Spinal cord (tissue), 10 donors: ENCODE data around the gene THRAP3. TPM values are rescaled to one million over a fixed set of nuclear protein-coding genes. Genes with fewer than 3 reads are reported as not detected.

Source experiments
- DNase-seq, 6 donors: peaks; one replicate each; pipeline versions ENCODE4 v3.0.0 to v3.0.0-alpha.2; 2013 to 2015; ENCODE audit warnings: low spot score in 6 of 6, low read depth in 4 of 6
- H3K27ac ChIP-seq: one replicate; pipeline ENCODE4 v1.5.1; 2013; ENCODE audit warnings: low read depth, low read length, control low read depth
- H3K27me3 ChIP-seq: one replicate; pipeline ENCODE4 v1.6.1; 2013; ENCODE audit warnings: low read length; ENCODE audit not compliant: control insufficient read depth, insufficient read depth
- H3K36me3 ChIP-seq: one replicate; pipeline ENCODE4 v1.6.1; 2013; ENCODE audit warnings: low read length; ENCODE audit not compliant: control insufficient read depth, insufficient read depth
- H3K4me1 ChIP-seq: one replicate; pipeline ENCODE4 v1.6.1; 2013; ENCODE audit warnings: low read length; ENCODE audit not compliant: control insufficient read depth, insufficient read depth
- H3K4me3 ChIP-seq: one replicate; pipeline ENCODE4 v1.5.1; 2013; ENCODE audit warnings: low read depth, low read length, control low read depth
- H3K9me3 ChIP-seq: one replicate; pipeline ENCODE4 v1.6.1; 2013; ENCODE audit warnings: low read length; ENCODE audit not compliant: control insufficient read depth, insufficient read depth
- WGBS: methylation state at CpG from one replicate; pipeline ENCODE4 v1.1.5; 2013; ENCODE audit warnings: missing lambda C conversion rate; ENCODE audit not compliant: insufficient coverage; 5-methylcytosine and 5-hydroxymethylcytosine counted together
- polyA plus RNA-seq, 2 donors: library from polyadenylated mRNA; unstranded; fragments of 120-200 nt; gene quantifications; one replicate each; pipeline ENCODE4 v1.2.1, GENCODE V29; 2013; ENCODE audit not compliant: insufficient read length in 2 of 2
- total RNA-seq, 2 donors: library from RNA; depleted of rRNA in 1 of 2; stranded (reverse); fragments of 120-200 nt in 1 of 2; fragments of >200 nt in 1 of 2; gene quantifications; one replicate each; pipeline versions ENCODE4 v1.2.3 to v1.2.4, GENCODE V29; 2013 to 2014
- donor health status: healthy.

Gene THRAP3
- total and polyA plus RNA-seq, 4 donors, result 69.1 to 88.5 (median 77.9) TPM

DNA sequence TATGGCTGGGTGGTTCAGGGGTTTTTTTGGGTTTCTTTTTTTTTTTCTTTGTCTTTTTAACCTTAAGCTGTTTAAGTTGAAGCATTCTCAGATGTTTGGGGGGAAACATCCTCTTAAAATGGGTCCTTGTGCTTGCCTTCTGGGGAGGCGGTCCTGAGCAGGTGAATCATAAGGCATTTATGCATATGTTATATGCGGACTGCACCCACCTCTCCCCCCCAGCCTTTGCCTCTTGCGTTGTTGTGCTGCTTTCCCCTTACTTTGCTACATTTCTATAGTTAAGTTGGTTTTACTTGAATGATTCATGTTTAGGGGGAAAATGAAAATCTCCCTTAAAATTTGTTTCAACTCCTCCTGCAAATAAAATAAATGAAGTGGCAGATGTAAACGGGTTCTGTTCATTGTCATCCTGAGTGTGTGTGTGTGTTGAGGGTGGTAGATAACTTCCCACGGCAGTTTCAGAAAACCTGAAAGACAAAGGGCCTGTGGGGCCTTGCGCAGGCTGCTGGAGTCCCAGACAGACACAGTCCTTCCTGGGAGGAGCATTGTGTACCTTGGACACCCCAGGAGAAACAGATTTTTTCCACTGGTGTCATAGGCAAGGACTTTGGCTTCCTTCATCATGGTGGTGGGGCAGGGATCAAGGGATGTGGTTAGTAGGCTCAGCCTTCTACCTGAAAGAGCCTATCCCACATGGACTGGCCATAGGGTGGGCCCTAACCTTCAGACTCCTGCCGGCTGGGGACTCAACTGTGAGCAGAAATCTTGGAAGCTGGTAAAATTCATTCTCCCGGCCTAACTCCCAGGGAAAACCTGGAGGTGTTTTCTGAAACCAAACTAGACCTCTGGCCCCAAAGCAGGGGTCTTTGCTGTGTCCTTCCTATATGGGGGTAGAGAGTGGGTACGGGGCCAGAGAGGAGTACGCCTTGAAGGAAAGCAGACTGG is 81.0 kb downstream of the THRAP3 start:
- Histone ChIP-seq H3K4me3 (no peak overlapping the region), H3K36me3 (peaks cover 44% of the 10 kb centered on the region), H3K9me3 (no peaks in the 10 kb centered on the region), H3K27me3 (no peaks in the 10 kb centered on the region), H3K27ac (peak overlapping the region; percentile 7), H3K4me1 (peaks cover 21% of the 10 kb centered on the region)
- DNase-seq, result no peak
- 87% methylated on average over 5 of the region's 10 CpGs for WGBS

DNA sequence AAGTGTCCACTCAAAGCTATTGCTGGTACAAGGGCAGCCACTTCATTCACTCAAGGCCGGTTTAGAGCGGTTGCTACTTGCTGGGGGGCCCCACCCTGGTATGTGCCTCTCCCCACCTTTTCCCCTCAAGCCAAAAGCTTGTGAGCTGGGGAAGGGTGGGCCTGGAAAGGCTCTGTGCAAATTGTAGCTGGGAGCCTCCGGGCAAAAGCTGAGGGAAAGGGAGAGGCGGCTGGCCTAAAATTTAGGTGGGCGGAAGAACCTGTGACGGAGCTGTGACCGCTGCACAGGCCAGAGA is 81.6 kb downstream of the THRAP3 start:
- no peak for DNase-seq
- H3K4me3 ChIP-seq, result no peak overlapping the region
- 61% methylated on average over 6 of the region's 7 CpGs for WGBS
- no peaks in the 10 kb centered on the region for H3K27me3 ChIP-seq
- no peaks in the 10 kb centered on the region for H3K9me3 ChIP-seq
- H3K27ac ChIP-seq, result peak overlapping the region; percentile 7
- peaks cover 21% of the 10 kb centered on the region for H3K4me1 ChIP-seq
- H3K36me3 ChIP-seq, result peaks cover 38% of the 10 kb centered on the region

DNA sequence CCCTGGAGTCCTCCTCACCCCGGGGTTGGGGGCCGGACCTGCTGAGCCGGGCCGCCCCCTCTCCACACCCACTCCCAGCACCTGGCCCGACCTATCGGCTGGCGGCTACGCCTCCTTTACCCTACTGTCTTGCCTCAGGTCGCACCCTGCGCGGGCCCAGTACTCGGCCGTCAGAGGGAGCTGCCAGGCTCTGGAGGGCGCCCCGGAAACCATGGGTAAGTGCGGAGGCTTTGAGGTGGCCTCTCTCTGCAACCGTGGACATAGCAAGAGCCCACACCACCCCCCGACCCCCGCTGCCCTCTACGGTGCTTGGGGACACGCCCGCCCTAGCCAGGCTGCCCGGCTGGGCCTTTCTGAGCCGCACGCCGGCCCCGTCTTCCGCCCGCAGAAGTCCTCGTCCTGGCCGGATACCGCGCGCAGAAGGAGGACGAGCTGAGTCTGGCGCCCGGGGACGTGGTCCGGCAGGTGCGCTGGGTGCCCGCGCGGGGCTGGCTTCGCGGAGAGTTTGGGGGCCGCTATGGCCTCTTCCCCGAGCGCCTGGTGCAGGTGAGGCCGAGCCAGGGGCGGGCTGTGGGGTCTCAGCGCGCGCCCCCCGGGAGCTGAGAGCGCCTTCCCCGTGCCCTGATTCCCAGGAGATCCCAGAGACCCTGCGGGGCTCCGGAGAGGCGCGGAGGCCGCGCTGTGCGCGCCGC is 82.1 kb downstream of the THRAP3 start, which contains the start of gene SH3D21:
TSS of gene SH3D21 (plus strand) at position 159 of the 692 bp plus-strand sequence. CDS start at position 212, 53 bp downstream.
- DNase-seq, result peak in 2 of 6 donors; percentile 45 to 50
- Histone ChIP-seq H3K27ac (peak within 1 kb of the TSS; percentile 7), H3K27me3 (no peaks in the 10 kb centered on the region), H3K4me1 (peaks cover 21% of the 10 kb centered on the region), H3K36me3 (peaks cover 34% of the 10 kb centered on the region), H3K9me3 (no peaks in the 10 kb centered on the region), H3K4me3 (peak within 1 kb of the TSS; percentile 51)
- WGBS, result 2% methylated on average over 65 of the region's 65 CpGs

DNA sequence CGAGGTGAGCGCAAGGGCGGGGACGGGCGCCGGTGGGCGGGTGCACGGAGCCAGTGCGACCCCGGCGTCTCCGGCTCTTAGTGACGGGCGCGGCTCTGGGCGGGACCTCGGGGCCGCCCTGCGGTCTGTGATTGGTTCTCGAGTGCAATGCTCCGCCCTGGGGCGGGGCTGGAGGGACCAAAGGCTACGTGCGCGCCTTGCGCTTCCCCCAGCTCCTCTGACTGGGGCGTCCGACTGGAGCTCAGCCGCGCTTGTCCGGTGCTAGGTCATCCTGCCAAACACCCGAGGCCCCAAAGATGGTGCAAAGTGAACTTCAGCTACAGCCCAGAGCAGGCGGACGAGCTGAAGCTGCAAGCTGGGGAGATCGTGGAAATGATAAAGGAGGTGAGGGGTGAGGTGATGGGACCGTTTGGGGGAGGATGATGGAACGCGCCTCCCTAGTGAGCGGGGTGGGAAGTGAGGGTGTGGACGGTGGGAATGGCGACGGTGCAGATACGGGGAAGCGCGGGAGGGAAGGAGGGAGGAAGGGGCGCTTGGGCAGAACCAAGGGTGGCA is 82.7 kb downstream of the THRAP3 start:
- whole genome bisulfite sequencing, result under 1% methylated on average over 45 of the region's 46 CpGs
- peak; percentile 77 to 98 (median 86) for DNase-seq

DNA sequence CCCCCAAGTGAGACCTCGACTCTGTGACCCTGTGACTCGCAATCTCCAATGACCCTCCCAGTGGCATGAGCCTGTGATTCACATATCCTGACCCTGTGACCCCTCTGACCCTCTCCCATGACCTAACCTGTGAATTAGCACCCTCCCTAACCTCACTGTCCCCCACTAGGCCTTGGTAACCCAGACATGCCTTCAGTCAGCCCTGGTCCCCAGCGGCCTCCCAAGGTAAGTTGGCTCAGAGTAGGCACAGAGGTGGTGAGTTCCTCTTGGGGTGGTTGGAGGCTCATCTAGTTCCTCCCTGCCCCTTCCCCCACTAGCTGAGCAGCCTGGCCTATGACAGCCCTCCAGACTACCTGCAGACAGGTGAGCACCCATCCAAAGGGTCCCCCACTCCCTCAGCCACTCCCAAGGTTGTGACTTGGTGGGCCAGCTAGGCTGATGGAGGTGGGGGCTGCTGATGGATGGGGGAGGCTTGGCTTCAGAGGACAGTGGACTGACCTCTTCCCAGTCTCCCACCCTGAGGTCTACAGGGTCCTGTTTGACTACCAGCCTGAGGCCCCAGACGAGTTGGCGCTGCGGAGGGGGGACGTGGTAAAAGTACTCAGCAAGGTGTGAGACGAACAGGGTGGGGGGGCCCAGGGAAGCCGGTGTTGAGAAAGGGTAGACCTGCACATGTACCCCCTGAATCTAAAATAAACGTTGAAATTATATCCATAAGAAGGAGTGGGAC is 83.5 kb downstream of the THRAP3 start:
- H3K36me3 ChIP-seq, result peaks cover 26% of the 10 kb centered on the region
- H3K27me3 ChIP-seq, result no peaks in the 10 kb centered on the region
- peaks cover 21% of the 10 kb centered on the region for H3K4me1 ChIP-seq
- no peak overlapping the region for H3K27ac ChIP-seq
- H3K9me3 ChIP-seq, result no peaks in the 10 kb centered on the region
- DNase-seq, result no peak
- 55% methylated on average over 2 of the region's 10 CpGs for WGBS
- H3K4me3 ChIP-seq, result peak overlapping the region; percentile 51

More for the DNA sequence above, 82.7 kb downstream of the THRAP3 start:
- peaks cover 21% of the 10 kb centered on the region for H3K4me1 ChIP-seq
- H3K9me3 ChIP-seq, result no peaks in the 10 kb centered on the region
- peak overlapping the region; percentile 51 for H3K4me3 ChIP-seq
- peaks cover 31% of the 10 kb centered on the region for H3K36me3 ChIP-seq
- no peaks in the 10 kb centered on the region for H3K27me3 ChIP-seq
- H3K27ac ChIP-seq, result no peak overlapping the region

DNA sequence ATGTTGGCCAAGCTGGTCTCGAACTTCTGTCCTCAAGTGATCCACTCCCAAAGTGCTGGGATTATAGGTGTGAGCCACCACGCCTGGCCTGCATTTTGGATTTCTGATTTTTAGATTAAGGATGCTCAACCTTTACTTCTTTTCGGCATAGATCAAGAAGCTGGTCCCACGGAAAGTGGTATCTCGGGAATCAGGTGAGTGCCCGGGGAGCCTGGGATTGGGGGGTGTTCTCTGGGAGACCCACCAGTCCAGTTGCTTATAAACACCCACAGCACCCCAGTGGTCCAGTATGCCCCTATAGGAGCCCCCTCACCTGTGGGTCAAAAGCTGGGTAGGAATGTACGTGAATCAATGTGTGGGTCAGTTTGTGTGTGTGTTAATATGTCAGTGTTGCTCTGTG is 85.2 kb downstream of the THRAP3 start:
- Histone ChIP-seq H3K27ac (no peak overlapping the region), H3K36me3 (peaks cover 16% of the 10 kb centered on the region), H3K9me3 (no peaks in the 10 kb centered on the region), H3K4me1 (peaks cover 21% of the 10 kb centered on the region), H3K27me3 (no peaks in the 10 kb centered on the region), H3K4me3 (no peak overlapping the region)
- 87% methylated on average over 3 of the region's 7 CpGs for WGBS
- no peak for DNase-seq

DNA sequence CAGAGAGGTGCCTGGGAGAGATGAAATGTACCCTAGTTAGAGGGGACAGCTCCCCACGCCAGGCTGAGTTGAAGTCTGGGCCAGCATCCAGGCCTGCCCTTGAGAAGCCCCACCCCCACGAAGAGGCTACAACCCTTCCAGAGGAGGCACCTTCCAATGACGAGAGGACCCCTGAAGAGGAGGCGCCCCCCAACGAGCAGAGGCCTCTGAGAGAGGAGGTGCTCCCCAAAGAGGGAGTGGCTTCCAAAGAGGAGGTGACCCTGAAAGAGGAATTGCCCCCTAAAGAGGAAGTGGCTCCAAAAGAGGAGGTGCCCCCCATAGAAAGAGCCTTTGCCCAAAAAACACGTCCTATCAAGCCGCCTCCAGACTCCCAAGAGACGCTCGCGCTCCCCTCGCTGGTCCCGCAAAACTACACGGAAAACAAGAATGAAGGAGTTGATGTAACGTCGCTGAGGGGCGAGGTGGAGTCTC is 96.1 kb downstream of the THRAP3 start:
- Histone ChIP-seq H3K9me3 (no peaks in the 10 kb centered on the region), H3K27ac (peak overlapping the region; percentile 67), H3K36me3 (peaks cover 33% of the 10 kb centered on the region), H3K27me3 (peaks cover 31% of the 10 kb centered on the region), H3K4me1 (peaks cover 32% of the 10 kb centered on the region), H3K4me3 (peak overlapping the region; percentile 32)
- WGBS, result 62% methylated on average over 12 of the region's 16 CpGs
- peak in 1 of 6 donors; percentile 17 for DNase-seq

DNA sequence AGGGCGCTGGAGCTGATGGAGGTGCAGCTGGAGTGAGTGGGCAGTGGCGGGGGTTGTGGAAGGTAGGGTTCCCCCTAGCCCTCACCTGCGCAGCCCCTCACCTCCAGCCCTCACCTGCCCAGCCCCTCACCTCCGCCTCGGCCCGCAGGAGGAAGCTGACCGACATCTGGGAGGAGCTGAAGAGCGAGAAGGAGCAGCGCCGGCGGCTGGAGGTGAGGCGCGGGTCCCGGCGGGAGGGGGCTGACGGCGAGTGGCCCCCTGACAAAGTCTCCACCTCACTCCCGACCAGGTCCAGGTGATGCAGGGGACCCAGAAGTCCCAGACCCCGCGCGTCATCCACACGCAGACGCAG is 96.5 kb downstream of the THRAP3 start:
- Histone ChIP-seq H3K36me3 (peaks cover 33% of the 10 kb centered on the region), H3K4me1 (peaks cover 34% of the 10 kb centered on the region), H3K27ac (peak overlapping the region; percentile 67), H3K9me3 (no peaks in the 10 kb centered on the region), H3K4me3 (peak overlapping the region; percentile 32), H3K27me3 (peaks cover 31% of the 10 kb centered on the region)
- 21% methylated on average over 21 of the region's 23 CpGs for WGBS
- no peak for DNase-seq
